DMS 273 (cell line): ENCODE data around the gene PLOD1.
"Not testable (repeated sequence)": the region's sequence is repeated elsewhere in the genome, so short reads cannot be mapped to it uniquely, and the experiment has no call there.

Experiments
- DNase-seq: peaks from one replicate; lab custom pipeline; 2025; ENCODE audit not compliant: unreplicated experiment; lab: John Stamatoyannopoulos, UW

PLOD1 gene

DNA sequence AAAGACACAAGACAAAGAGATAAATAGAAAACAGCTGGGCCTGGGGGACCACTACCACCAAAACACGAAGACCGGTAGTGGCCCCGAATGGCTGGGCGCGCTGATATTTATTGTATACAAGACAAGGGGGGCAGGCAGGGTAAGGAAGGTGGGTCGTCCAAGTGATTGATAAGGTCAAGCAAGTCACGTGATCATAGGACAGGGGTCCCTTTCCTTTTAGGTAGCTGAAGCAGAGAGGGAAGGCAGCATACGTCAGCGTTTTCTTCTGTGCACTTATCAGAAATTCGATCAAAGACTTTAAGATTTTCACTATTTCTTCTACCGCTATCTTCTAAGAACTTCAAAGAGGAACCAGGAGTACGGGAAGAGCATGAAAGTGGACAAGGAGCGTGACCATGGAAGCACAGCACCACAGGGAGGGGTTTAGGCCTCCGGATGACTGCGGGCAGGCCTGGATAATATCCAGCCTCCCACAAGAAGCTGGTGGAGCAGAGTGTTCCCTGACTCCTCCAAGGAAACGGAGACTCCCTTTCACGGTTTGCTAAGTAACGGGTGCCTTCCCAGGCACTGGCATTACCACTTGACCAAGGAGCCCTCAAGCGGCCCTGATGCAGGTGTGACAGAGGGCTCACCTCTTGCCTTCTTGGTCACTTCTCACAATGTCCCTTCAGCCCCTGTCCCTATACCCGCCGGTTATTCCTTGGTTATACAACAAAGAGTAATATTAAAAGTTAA lies 21.9 kb upstream of the PLOD1 start:
- not testable (repeated sequence) for DNase-seq

DNA sequence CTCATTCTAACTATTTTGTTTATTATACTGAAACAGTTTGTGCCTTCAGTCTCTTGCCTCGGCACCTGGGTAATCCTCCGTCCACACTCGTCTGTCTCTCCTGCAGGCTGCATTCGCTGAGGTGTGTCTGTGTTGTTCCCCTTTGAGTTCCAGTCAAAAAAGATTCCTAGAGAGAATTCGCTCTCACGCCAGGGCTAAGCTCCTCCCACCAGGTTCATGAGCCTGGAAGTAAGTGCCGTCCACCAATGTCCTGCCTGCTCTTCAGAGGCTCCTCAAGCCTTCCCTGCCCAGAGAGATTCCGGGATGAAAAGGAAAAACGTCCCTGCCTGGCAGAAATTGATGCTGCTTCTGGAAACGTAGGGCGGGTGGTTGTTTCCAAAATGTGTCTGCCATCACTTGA lies 21.2 kb upstream of the PLOD1 start:
- no peak for DNase-seq

DNA sequence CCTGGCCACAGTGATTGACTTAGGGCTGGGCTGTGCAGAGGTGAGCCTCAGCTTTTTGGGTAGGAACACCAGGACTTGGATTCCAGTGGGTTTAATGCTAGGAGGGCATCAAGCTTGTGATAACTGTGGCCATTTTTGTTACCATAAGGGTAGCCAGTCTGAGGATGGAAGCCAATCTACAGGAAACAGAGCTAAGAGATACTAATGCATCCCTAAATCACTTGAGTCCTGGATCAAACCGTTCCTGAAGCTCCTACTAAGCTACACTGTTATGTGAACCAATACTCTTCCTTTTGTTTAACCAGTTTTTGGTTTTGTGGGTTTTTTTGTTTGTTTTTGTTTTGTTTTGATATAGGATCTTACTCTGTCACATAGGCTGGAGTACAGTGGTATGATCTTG lies 20.5 kb upstream of the PLOD1 start:
- no peak for DNase-seq

DNA sequence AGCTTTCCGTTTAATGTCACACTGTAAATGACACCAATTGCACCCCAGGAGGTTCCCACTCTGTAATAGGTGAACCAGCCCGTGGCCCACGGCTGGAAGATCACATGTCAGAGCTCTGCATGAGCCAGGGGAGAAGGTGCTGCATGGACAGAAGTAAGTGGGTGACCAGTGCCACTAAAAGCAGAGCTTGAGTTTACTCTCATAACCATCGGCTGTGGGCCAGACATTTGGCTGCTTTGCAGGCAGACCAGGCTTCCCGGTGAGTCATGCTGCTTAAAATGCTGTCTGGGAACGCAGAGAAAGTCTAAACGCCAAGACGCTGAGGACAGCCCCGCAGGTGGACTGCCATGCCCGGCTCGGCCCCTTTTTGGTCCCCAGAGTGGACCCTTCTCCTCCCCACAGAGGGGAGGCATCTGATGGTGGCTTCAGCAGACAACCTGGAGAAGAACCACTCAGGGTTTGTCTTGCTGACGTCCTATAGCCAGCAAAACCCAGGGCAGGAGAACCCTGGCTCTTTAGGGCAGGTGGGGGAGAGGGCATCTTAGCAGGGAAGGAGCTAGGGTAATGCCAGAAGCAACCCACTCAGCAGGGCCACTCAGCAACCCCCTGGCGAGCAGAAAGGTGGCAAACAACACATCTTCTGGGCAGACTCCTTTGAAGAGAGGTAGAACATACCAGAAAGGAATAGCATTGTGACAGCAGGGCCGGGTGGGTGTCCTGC lies 15.6 kb upstream of the PLOD1 start:
- DNase-seq: peak; percentile 41

DNA sequence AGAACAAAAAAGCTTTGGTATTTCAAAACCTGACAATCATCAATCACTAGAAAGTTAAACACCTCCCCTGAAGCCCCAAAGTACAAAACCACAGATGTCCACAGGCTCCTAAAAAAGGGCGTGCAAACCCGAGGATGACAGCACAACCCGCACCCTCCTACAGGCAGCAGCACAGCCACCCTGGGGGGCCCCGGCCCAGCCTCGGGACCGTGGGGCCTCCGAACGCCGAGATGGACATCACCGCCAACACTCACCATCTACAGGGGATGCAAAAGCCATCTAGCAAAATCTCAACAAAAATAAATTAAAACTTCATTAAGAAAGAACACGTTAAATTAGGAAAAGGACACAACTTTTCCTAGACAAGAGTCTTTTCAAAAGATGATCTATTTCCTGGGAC lies 14.9 kb upstream of the PLOD1 start:
- no peak for DNase-seq

DNA sequence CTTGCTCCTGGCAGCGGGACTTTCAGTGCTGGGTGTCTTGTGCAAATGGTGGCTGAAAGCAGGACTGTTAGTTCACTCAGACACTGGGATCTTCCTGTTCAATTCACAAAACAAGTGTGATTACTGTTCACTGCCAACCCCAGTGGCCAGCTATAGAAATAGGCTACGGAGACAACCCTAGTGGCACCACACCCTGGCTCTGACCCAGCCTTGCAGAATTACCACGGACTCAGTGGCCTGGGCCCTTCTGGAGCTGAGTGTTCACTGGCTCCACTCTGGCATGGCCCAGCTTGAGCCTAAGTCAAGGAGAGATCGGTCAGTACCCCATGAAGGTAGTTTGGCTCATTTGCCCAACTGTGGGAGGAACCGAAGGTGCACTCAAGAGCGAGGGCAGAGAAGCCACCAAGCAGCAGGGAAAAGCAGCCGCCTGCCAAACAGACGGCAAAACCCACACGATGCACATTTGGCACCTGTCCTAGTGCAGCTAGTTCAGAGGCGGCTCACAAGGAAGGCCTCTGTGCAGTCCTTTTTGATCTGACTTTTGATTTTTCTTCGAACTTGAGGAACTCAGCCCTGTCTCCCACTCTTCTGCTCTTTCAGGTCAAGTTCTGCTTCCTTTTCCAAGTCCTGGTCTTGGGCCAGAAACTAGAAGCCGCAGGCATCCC lies 14.1 kb upstream of the PLOD1 start:
- DNase-seq: peak; percentile 72

DNA sequence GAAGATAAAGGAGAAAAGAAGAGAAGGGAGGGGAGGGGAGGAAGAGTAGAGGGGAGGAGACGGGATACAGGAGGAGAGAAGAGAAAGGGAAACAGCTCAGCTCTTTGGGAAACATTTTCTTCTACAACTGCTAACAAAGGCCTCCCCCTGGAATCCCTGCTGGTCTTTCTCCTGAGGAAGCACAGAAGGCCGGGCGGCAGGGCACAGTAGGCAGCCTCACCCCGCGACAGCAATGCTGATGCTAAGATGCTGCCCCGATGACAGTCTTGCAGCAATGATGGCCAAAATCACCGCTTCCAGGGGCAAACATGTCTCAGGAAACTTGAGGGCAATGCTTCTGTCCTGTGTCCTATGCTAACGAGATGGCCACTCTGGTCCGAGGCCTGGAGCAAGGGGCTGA lies 13.5 kb upstream of the PLOD1 start:
- no peak for DNase-seq

DNA sequence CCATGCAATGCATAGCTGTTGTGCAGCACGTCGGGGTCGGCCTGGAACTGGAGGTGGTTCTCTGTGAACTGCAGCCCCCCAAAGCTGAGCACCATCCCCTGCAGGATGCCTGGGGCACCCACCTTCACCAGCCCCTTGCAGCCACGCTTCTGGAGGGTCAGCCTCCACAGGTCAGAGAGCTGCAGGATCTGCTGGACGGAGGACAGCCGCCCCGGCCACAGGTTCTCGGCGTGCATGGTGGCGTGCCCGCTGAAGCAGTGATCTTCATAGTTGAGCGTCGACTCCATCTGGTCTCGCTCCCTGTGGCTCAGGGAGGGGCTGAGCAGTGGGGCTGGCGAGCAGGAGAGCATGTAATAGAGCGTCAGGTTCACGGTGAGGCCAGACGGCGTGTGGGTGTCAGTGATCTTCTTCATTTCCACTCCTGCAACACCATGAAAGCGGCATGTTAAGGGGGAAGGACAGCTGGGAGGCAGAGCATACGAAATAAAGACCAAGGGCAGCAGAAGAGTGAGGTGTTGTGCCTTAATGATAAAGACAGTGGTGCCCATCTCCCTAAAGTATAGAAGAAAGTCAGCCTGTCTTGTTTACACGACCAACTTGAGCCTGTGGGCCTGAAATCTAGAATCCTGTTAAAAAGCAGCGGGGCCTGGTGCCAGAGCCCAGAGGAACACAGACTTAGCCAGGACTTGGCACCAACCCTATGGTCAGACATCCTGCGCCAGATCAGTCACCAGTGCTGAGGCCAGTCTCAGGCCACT lies 11.3 kb upstream of the PLOD1 start:
- DNase-seq: peak; percentile 40

DNA sequence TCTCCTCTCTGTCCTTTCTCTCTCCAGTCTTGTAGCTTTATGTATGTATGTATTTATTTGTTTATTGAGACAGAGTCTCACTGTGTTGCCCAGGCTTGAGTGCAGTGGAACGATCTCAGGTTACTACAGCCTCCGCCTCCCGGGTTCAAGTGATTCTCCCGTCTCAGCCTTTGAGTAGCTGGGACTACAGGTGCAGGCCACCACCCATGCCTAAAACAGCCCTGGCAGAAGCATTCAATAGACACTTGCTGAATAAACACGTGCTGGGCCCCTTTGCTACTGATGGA lies 10.7 kb upstream of the PLOD1 start:
- DNase-seq: no peak

DNA sequence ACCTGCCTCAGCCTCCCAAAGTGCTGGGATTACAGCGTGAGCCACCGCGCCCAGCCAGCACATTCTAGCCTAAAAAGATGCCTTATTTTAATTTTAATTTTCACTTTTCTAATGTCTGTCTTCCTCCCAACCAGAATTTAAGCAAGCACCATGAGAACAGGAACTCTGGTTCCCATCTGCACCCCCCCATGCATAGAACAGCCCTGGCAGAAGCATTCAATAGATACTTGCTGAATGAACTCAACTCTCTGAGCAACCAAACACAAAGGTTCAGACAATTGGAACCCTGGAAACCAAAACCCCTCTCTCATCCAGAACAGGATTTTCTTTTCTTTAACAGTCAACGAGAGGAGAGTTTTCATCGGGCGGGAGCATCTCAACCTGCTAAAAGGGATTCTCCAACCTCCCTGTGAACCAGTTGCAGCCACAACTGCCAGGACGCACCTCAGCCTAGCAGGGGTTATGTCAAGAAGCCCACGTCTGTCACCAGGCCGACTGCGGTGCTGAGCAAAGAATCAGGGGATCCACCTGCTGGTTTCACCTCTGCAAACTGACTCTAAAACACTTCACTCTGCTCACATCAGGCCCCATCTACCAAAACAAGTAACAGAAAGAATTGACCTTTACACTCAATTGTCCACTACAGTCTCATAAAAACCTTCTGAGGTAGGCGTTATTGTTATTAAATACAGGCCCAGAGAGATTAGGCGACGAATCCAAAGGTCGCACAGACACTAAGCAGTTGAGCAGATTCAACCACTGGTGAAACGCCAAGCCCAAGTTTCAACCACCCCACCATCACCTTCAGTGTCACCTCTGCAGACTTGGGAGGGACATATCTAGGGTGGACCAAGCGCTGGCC lies 10.0 kb upstream of the PLOD1 start:
- DNase-seq: no peak

DNA sequence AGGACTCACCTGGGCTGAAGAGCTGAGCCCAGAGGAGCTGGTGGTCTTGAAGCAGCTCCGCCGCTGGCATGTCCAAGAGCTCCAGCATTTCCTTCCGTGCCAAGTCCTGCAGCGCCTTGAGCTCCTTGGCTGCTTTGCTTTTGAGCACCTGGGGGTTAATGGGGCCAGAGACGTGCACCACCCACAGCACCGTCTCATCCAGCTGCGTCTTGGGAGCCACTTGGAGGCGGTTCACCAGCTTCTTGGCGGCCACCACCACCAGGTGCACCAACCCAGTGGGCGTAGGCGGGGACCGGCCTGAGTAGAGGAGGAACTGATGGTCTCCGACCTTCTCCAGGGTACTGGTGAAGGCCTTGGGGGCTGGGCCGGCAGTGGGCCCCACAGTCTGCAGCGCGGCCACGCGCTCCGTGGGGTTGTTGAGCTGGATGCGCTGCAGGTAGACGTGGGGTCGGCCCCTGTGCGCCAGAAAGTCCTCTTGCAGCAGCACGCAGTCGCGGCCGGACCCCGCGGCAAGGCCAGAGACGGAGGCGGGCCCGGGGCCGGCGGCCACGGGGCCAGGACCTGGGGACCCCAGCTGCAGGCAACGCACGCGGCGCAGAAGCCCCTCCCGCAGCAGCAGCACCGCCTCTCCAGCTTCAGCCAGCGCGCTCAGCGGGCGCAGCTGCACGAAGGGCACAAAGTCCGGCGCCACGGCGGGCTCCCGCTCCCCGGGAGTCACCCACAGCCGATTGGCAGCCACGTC lies 9.2 kb upstream of the PLOD1 start:
- DNase-seq: not testable (repeated sequence)

DNA sequence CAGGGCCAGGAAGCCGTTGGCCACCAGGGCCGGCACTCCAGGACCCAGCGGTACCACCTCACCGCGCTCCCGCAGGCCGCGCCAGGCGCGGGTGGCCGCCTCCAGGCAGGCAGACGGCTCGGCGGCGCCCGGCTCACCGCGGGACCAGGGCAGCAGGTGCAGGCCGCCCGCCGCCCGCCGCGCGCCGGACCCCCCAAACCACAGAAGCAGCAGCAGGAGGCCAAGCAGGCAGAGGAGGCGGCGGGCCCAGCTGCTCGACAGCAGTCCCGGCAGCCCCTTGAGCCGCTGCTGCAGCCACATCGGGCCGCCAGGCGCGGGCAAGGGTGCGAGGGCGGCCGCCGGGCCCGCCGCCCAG lies 8.6 kb upstream of the PLOD1 start:
- peak; percentile 58 for DNase-seq

DNA sequence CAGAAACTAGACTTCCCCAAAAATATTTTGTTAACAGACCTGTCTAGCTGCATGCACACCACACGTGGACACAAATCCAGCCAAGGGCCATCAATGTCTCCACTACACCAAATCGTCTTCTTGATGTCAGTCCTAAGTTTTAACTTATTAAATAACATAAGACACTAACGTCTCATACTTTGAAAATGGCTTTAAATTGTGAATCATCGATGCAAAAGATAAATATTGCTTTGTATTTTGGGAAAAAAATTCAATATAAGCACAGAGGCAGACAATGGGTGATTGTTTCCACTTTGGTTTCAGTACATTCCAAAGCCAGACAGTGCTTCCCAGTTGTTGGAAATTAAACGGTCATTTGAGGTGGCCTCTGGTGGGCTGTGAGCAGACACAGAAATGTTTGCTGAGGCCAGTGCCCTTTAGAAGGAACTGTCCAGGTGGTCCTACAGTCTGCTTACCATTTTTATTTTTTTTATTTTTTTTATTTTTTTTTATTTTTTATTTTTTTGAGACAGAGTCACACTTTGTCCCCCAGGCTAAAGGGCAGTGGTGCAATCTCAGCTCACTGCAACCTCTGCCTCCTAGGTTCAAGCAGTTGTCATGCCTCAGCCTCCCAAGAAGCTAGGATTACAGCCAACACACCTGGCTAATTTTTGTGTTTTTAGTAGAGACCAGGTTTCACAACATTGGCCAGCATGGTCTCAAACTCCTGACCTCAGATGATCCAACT lies 6.5 kb upstream of the PLOD1 start:
- no peak for DNase-seq

DNA sequence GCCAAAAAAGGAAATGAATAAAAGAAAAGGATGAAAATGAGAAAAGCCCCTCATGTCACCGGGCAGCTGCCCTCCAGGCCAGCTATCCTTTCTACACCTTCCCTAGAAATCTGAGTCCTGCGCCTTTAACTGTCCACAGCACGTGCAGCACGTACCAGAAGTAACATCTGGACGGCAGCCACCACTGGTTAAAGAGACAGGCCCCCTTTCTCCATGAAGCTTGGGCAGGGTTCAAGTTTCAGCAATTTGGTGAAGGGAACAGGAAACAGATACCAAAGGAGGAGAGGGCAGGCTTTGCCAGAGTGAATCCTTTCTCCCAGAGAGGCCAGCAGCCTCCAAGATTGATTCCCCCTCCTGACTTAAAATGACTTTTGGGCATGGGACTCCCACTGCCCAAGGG lies 4.7 kb upstream of the PLOD1 start:
- DNase-seq: peak; percentile 81

DNA sequence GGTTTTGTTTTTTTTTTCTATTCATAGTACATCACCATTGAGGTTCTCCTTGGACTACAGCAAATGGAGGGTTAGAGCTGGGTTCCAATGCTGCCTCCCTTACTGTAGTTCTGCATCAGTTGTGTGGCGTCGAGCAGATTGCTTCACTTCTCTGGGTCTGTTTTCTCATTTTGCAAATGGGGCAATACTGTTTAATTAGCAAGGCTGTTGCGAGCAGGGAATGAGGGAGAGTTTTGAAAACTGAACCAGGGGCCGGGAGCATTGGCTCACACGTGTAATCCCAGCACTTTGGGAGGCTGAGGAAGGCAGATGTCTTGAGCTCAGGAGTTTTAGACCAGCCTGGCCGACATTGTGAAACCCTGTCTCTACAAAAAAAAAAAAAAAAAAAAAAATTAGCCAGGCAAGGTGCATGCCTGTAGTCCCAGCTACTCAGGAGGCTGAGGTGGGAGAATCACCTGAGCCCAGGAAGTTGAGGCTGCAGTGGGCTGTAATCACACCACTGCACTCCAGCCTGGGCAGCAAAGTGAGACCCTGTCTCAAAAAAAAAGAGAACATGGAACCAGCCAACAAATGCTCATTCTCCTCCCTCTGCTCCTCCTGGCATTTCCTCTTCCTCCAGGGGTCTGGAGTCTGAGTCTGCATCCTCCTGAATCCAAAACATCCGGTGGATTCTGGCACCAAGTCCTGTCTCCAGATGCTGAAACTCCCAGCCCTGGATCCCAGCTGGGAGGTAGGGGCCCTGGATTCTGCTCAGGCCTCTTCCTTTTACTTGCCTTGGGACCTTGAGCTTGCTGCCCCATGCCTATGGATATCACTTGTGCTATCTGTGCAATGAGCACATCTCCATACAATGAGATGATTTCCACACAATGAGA lies 3.7 kb upstream of the PLOD1 start:
- peak; percentile 87 for DNase-seq

DNA sequence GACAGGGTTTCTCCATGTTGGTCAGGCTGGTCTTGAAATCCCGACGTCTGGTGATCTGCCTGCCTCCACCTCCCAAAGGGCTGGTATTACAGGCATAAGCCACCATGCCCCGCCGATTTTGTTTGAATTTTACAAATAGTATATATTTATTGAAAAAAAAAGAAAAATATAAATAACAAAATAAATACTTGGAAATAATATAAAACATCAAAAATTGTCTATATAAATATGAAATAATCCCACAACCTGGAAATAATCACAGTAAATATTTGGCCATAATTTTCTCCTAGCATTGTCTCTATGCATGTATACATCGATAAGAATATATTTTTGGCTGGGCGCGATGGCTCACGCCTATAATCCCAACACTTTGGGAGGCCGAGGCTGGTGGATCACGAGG lies 2.7 kb upstream of the PLOD1 start:
- no peak for DNase-seq

DNA sequence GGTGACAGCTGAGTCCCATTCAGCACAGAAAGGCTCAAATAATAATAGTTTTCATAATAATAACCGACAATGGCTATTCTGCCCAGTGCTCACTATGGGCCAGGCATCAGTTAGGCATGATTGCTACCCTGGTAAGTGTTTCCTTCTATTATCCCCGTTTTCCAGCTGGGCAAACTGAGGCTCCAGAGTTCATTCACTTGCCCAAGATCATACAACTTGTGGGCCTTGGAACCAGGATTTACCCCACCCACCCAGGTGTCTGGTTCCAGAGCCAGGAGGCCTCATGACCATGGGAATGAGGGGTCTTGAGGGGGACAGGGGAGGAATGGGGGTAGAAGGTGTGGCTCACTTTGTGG lies 518 bp downstream of the PLOD1 start:
- DNase-seq: no peak

DNA sequence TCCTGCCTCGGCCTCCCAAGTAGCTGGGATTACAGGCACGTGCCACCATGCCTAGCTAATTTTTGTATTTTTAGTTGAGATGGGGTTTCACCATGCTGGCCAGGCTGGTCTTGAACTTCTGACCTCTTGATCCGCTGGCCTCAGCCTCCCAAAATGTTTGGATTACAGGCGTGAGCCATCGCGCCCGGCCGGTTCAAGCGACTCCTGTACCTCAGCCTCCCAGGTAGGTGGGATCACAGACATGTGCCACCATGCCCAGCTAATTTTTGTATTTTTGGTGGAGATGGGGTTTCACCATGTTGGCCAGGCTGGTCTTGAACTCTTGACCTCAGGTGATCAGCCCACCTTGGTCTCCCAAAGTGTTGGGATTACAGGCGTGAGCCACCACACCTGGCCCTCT lies 1.2 kb downstream of the PLOD1 start:
- DNase-seq: not testable (repeated sequence)
